Left lung (tissue), 14 donors: ENCODE data around the gene ANKDD1B. TPM values are rescaled to one million over a fixed set of nuclear protein-coding genes. Genes with fewer than 3 reads are reported as not detected.
"Not testable (repeated sequence)": the region's sequence is repeated elsewhere in the genome, so short reads cannot be mapped to it uniquely, and the experiment has no call there.

Experiments used
- ATAC-seq: fragments of 200-7000 bp; cut with Tn5 transposase; one replicate; pipeline ENCODE4 v1.9.1; 2020; ENCODE audit warnings: moderate library complexity
- DNase-seq, 4 donors: peaks; one replicate each; pipeline ENCODE4 v3.0.0-alpha.2; 2013 to 2020
- H3K27ac ChIP-seq, 2 donors: fragments of 200-600 bp; sonication (generic) in 1 of 2; one replicate each; pipeline versions ENCODE4 v1.5.0 to v1.8.0; 2020 to 2021
- H3K27me3 ChIP-seq, 2 donors: fragments of 200-600 bp; sonication (generic) in 1 of 2; one replicate each; pipeline versions ENCODE4 v1.5.0 to v1.8.0; 2020 to 2021
- H3K36me3 ChIP-seq, 2 donors: fragments of 200-600 bp; sonication (generic) in 1 of 2; one replicate each; pipeline versions ENCODE4 v1.5.0 to v1.8.0; 2020 to 2021
- H3K4me1 ChIP-seq, 2 donors: fragments of 200-600 bp; one replicate each; pipeline ENCODE4 v1.8.0; 2021
- H3K4me3 ChIP-seq, 2 donors: fragments of 200-600 bp; sonication (generic) in 1 of 2; one replicate each; pipeline versions ENCODE4 v1.5.0 to v1.8.0; 2020 to 2021; ENCODE audit warnings: mild to moderate bottlenecking in 1 of 2
- H3K9me3 ChIP-seq, 2 donors: fragments of 200-600 bp; sonication (generic) in 1 of 2; one replicate each; pipeline versions ENCODE4 v1.5.0 to v1.8.0; 2020 to 2021
- CTCF ChIP-seq, 2 donors: fragments of 200-600 bp; sonication (generic) in 1 of 2; IDR thresholded peaks; one replicate each; pipeline versions ENCODE4 v1.5.0 to v1.8.0; 2021; ENCODE audit warnings: antibody characterized with exemption in 2 of 2
- intact Hi-C, 2 donors: fragments of 100-400 bp; cut with DNase I; formaldehyde crosslinking; loops; one replicate each; pipeline versions ENCODE4 v1.11.2 to v1.14.2; 2022
- long read RNA-seq, 12 donors: library from polyadenylated mRNA in 2 of 12; unstranded in 2 of 12; transcript quantifications; one replicate each; pipeline ENCODE4 v2.0.0 and lab custom pipeline, GENCODE V29; 2019 to 2026
- polyA plus RNA-seq, 6 donors: library from polyadenylated mRNA; unstranded; fragments of 120-200 nt; gene quantifications; one replicate each; pipeline ENCODE4 v1.2.1, GENCODE V29; 2013; ENCODE audit not compliant: insufficient read length in 6 of 6
- total RNA-seq, 2 donors: library from RNA; stranded (reverse); fragmentation: NEBNext Ultra II Directional; extraction: Animal tissue kit (Norgen Biotek cat#: 25700); gene quantifications; one replicate each; pipeline ENCODE4 v1.2.1, GENCODE V29; 2021
- donor health status: DM: no; HTN: yes; CAD: no.
- donor health status: DM: no; HTN: no; CAD: no.

ANKDD1B gene
- total RNA-seq (1 to 10 TPM; 3.0 to 3.3 TPM), polyA plus RNA-seq (1 to 10 TPM; 3.0 to 4.9 (median 4.4) TPM)
- long read RNA-seq, donor 1: 0 reads
- long read RNA-seq, donor 2: 0 reads
- long read RNA-seq, donor 3: 0 reads
- long read RNA-seq, donor 4, partial matches to known transcripts: 0 of 1 reads
- long read RNA-seq, donor 4, other reads (novel, unspliced or antisense): 1 of 1 reads
- long read RNA-seq, donor 5: 0 reads
- long read RNA-seq, donor 6: 0 reads
- long read RNA-seq, donor 7, partial matches to known transcripts: 11 of 11 reads
- long read RNA-seq, donor 7, other reads (novel, unspliced or antisense): 0 of 11 reads
- long read RNA-seq, donor 8: 0 reads
- long read RNA-seq, donor 9: 0 reads
- long read RNA-seq, donor 10: 0 reads
- long read RNA-seq, donor 11: 0 reads
- long read RNA-seq, donor 12: 0 reads

GRCh38 chr5:75611311-75612225 lies at the start of gene ANKDD1B:
ANKDD1B (plus strand) TSS chr5:75611453; CDS start chr5:75611635, 182 bp downstream.
- TF ChIP-seq CTCF (IDR thresholded peaks at IDR 0.05): no peak
- DNase-seq: peak in 3 of 4 donors; percentile 46 to 83 (median 55)
- peaks cover 0 to 25% of the 10 kb centered on the region in 2 donors for H3K4me1 ChIP-seq
- intact Hi-C loops: no loop called here
- H3K36me3 ChIP-seq: no peaks in the 10 kb centered on the region
- H3K27me3 ChIP-seq: peaks cover 0 to 14% of the 10 kb centered on the region in 2 donors
- H3K4me3 ChIP-seq: peak within 1 kb of the TSS; percentile 35 to 38
- H3K9me3 ChIP-seq: no peaks in the 10 kb centered on the region
- ATAC-seq: peak; percentile 67
- H3K27ac ChIP-seq: peak within 1 kb of the TSS; percentile 80 to 82

- H3K4me3 ChIP-seq, H3K36me3 ChIP-seq, H3K27me3 ChIP-seq, intact Hi-C loops: not testable (repeated sequence)
- Histone ChIP-seq H3K27ac (peak overlapping the region; percentile 67 to 72), H3K4me1 (peaks cover 11 to 29% of the 10 kb centered on the region in 2 donors), H3K9me3 (peaks cover 0 to 14% of the 10 kb centered on the region in 2 donors)
- ATAC-seq: peak; percentile 77
- peak in 1 of 4 donors; percentile 50 for DNase-seq
Measured at GRCh38 chr5:75565991-75566709, 45.1 kb upstream of the ANKDD1B start.

GRCh38 chr5:75566710-75567309 lies 44.4 kb upstream of the ANKDD1B start:
- ATAC-seq (peak; percentile 96), DNase-seq (peak in 1 of 4 donors; percentile 59)
- intact Hi-C loops: no loop called here
- H3K4me1 ChIP-seq: peaks cover 11 to 30% of the 10 kb centered on the region in 2 donors
- H3K9me3 ChIP-seq: peaks cover 0 to 14% of the 10 kb centered on the region in 2 donors
- no peaks in the 10 kb centered on the region for H3K36me3 ChIP-seq
- H3K27me3 ChIP-seq: no peaks in the 10 kb centered on the region
- TF ChIP-seq CTCF (IDR thresholded peaks at IDR 0.05): no peak
- H3K27ac ChIP-seq: peak overlapping the region; percentile 67 to 72
- no peak overlapping the region for H3K4me3 ChIP-seq

GRCh38 chr5:75567710-75568109 lies 43.5 kb upstream of the ANKDD1B start:
- Histone ChIP-seq H3K36me3 (no peaks in the 10 kb centered on the region), H3K4me3 (no peak overlapping the region), H3K4me1 (peaks cover 11 to 30% of the 10 kb centered on the region in 2 donors), H3K27ac (peak overlapping the region; percentile 67 to 72), H3K27me3 (no peaks in the 10 kb centered on the region), H3K9me3 (peaks cover 0 to 14% of the 10 kb centered on the region in 2 donors)
- intact Hi-C loops: no loop called here
- TF ChIP-seq CTCF (IDR thresholded peaks at IDR 0.05): no peak
- ATAC-seq (peak; percentile 65), DNase-seq (no peak)

GRCh38 chr5:75568202-75568601 lies 43.1 kb upstream of the ANKDD1B start:
- DNase-seq (no peak), ATAC-seq (no peak)
- no peaks in the 10 kb centered on the region for H3K27me3 ChIP-seq
- no peak for TF ChIP-seq CTCF (IDR thresholded peaks at IDR 0.05)
- H3K4me3 ChIP-seq: no peak overlapping the region
- H3K27ac ChIP-seq: peak overlapping the region in 1 of 2 donors; percentile 72
- peaks cover 0 to 10% of the 10 kb centered on the region in 2 donors for H3K9me3 ChIP-seq
- peaks cover 0 to under 1% of the 10 kb centered on the region in 2 donors for H3K36me3 ChIP-seq
- intact Hi-C loops: no loop called here
- peaks cover 11 to 30% of the 10 kb centered on the region in 2 donors for H3K4me1 ChIP-seq
